HL-60 (cell line): ENCODE results near the gene LAYN.

ENCODE experiments used
- GABPA ChIP-seq: IDR thresholded peaks from 2 replicates; pipeline ENCODE4 v1.6.1; 2012; ENCODE audit warnings: low read depth
- POLR2AphosphoS5 ChIP-seq: IDR thresholded peaks from 2 replicates; pipeline ENCODE4 v1.6.1; 2012; ENCODE audit warnings: low read depth
- TF ChIP-seq, protein P1 (sequence below): IDR thresholded peaks from one replicate; pipeline ENCODE4 v1.5.1; 2011; ENCODE audit warnings: low read length, control low read depth, inconsistent platforms; ENCODE audit not compliant: insufficient read depth

DNA sequence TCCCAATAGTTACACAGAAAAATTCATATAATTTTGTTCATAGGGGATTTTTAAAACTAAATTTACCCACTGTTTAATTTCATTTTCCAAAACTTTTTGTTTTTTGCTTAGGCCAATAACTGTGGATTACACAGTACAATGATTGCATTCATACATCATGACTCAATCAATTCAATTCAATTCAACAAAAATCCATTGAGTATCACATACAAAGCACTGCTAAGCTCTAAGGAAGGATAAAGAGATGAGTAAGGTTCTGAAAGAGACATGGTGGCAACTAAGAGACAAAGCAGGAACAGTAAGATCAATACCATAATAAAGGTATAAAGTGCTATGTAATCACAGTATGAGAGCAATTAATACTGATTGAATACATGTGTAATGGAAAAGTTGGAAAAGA lies 9.4 kb upstream of the LAYN start:
- TF ChIP-seq, protein P1, sequence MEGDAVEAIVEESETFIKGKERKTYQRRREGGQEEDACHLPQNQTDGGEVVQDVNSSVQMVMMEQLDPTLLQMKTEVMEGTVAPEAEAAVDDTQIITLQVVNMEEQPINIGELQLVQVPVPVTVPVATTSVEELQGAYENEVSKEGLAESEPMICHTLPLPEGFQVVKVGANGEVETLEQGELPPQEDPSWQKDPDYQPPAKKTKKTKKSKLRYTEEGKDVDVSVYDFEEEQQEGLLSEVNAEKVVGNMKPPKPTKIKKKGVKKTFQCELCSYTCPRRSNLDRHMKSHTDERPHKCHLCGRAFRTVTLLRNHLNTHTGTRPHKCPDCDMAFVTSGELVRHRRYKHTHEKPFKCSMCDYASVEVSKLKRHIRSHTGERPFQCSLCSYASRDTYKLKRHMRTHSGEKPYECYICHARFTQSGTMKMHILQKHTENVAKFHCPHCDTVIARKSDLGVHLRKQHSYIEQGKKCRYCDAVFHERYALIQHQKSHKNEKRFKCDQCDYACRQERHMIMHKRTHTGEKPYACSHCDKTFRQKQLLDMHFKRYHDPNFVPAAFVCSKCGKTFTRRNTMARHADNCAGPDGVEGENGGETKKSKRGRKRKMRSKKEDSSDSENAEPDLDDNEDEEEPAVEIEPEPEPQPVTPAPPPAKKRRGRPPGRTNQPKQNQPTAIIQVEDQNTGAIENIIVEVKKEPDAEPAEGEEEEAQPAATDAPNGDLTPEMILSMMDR = no peak
- TF ChIP-seq GABPA (no peak), POLR2AphosphoS5 (no peak)
